Kidney epithelial cell (primary cell): ENCODE results near the gene RGMB. TPM values are rescaled to one million over a fixed set of nuclear protein-coding genes. Genes with fewer than 3 reads are reported as not detected.

ENCODE experiments used
- DNase-seq: peaks from one replicate; pipeline ENCODE4 v3.0.0-alpha.2; 2010; ENCODE audit warnings: low read depth
- H3K27me3 ChIP-seq: 2 replicates; pipeline ENCODE4 v1.6.0; 2011; ENCODE audit warnings: low read length; ENCODE audit not compliant: control insufficient read depth, insufficient read depth
- H3K36me3 ChIP-seq: 2 replicates; pipeline ENCODE4 v1.5.1; 2011; ENCODE audit warnings: low read length; ENCODE audit not compliant: control insufficient read depth, insufficient read depth
- H3K4me3 ChIP-seq: 2 replicates; pipeline ENCODE4 v1.5.1; 2011; ENCODE audit warnings: low read depth, mild to moderate bottlenecking, control low read depth, low read length
- total RNA-seq: library from RNA; depleted of rRNA; stranded (reverse); fragments of >200 nt; gene quantifications from 2 replicates; pipeline ENCODE4 v1.2.3, GENCODE V29; 2015
- TF ChIP-seq, protein P1 (sequence below): IDR thresholded peaks from 2 replicates; pipeline ENCODE4 v1.5.1; 2011; ENCODE audit warnings: mild to moderate bottlenecking, moderate library complexity, low read length, control low read depth, inconsistent platforms; ENCODE audit not compliant: insufficient read depth, poor library complexity, severe bottlenecking

RGMB gene
- total RNA-seq, 1 donor from 2014 or later: 21.6 TPM

DNA sequence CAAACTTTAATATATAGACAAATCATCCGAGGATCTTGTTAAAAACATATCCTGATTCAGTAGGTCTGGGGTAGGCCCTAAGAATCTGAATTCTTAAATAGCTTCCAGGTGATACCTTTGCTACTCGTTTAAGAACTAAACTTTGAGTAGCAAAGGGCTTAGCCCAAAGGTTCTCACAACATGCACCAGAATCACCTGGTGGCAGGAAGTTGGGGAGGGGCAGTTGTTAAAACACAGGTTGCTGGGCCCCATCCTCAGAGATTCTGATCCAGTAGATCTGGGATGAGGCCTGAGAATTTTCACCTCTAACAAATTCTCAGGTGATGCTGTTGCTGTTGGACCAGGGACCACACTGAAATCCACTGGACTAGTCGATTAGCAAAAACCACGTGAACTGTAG is 20.0 kb upstream of the RGMB start:
- no peaks in the 10 kb centered on the region for H3K27me3 ChIP-seq
- no peak overlapping the region for H3K4me3 ChIP-seq
- TF ChIP-seq, protein P1, sequence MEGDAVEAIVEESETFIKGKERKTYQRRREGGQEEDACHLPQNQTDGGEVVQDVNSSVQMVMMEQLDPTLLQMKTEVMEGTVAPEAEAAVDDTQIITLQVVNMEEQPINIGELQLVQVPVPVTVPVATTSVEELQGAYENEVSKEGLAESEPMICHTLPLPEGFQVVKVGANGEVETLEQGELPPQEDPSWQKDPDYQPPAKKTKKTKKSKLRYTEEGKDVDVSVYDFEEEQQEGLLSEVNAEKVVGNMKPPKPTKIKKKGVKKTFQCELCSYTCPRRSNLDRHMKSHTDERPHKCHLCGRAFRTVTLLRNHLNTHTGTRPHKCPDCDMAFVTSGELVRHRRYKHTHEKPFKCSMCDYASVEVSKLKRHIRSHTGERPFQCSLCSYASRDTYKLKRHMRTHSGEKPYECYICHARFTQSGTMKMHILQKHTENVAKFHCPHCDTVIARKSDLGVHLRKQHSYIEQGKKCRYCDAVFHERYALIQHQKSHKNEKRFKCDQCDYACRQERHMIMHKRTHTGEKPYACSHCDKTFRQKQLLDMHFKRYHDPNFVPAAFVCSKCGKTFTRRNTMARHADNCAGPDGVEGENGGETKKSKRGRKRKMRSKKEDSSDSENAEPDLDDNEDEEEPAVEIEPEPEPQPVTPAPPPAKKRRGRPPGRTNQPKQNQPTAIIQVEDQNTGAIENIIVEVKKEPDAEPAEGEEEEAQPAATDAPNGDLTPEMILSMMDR: no peak
- DNase-seq: no peak
- H3K36me3 ChIP-seq: no peaks in the 10 kb centered on the region

DNA sequence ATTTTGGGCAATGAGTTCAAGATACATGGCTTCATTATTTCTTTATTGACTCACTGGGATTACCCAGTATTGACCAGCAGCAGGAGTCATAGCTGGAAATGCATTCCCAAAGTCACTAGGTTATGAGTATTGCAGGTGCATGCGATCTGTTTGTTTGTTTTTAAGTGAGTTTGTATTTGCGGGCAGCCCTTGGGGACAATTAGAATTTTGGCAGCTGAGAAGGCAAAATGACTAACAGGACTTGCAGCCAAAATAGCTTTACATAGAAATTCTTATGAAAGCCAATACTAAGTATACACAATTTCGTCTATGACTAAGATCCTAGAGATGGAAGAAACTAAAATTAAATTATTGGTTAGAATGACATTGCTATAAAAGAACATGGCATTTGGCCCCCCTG is 18.1 kb upstream of the RGMB start:
- H3K36me3 ChIP-seq: no peaks in the 10 kb centered on the region
- DNase-seq: no peak
- no peaks in the 10 kb centered on the region for H3K27me3 ChIP-seq
- TF ChIP-seq, protein P1: no peak
- H3K4me3 ChIP-seq: no peak overlapping the region

DNA sequence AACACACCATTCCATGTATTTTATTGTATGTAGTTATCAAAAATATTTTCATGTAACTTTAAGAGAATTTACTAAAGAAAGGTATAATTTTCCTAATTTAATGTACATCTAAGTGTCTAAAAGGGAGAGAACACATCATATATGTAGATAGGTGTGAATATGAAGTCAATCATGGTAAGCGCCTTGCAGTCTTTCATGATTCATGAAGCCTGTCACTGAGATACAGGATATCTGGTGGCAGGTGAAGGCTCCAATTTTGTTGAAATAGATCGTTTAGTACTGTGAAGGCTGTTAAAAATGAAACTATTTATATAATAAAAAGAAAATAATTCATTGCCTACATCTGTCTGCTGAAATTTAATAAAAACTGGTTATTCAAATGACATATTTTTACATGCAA is 15.5 kb upstream of the RGMB start:
- no peak overlapping the region for H3K4me3 ChIP-seq
- no peaks in the 10 kb centered on the region for H3K27me3 ChIP-seq
- no peaks in the 10 kb centered on the region for H3K36me3 ChIP-seq
- no peak for DNase-seq
- TF ChIP-seq, protein P1: no peak

DNA sequence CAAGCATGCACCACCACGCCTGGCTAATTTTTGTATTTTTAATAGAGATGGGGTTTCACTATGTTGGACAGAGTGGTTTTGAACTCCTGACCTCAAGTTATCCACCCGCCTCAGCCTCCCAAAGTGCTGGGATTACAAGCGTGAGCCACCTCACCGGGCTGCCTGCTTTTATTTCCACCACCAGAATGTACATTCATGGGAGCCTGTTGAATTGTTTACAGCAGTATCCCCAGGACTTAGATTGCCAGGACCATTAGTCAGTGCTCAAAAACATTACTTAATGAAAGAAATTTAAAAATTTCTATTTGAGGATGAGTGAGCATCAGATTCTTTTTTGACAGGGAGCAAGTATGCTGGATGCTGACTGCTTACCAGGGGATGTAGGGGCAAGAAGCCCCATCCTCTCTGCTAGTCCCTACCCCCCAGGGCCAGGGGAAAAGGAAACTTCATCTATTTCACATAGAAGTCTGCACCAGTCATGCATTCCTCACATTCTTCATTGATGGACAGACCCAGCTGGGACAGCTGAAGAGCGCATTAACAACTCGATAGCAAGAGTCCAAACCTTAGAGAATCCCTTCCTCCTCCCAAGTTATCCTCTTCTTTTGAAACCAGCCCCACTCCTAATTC is 10.3 kb upstream of the RGMB start:
- TF ChIP-seq, protein P1: no peak
- Histone ChIP-seq H3K36me3 (no peaks in the 10 kb centered on the region), H3K4me3 (no peak overlapping the region), H3K27me3 (no peaks in the 10 kb centered on the region)
- no peak for DNase-seq

DNA sequence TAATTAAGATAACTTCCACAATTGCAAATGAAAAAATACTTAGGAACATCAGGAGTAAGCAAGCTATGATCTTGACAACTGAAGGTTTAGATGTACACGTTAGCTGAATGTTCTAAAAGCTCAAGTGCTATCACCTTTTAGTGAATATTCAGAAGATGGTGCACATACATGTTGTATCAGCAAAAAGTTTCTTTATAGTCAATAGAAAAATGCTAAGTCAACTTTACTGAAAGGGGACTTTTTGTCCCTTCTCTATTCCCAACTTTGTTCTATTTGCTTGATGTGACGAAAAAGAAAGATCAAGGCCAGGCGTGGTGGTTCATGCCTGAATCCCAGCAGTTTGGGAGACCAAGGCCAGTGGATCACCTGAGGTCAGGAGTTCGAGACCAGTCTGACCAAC is 7.6 kb upstream of the RGMB start:
- TF ChIP-seq, protein P1: no peak
- no peaks in the 10 kb centered on the region for H3K27me3 ChIP-seq
- H3K36me3 ChIP-seq: no peaks in the 10 kb centered on the region
- DNase-seq: no peak
- H3K4me3 ChIP-seq: no peak overlapping the region

DNA sequence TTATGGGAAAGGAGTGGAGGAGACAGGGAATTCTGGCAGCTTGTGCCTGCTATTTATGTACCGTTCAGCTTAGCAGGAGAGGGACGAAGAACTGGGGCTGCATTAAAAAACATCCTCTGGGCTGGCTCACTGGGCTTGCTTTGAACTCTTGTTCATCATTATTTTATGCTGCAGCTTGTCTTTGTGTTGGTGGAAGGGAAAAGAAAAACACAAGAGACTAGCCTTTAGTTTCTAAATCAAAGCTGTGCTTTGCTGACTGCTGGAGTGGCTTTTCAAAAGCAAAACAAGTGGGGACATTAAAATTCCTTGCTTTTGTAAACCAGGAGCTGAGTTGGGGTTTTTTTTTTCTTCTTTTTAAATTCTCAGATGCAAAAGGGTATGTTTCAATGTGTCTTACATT is 5.9 kb upstream of the RGMB start:
- Histone ChIP-seq H3K27me3 (no peaks in the 10 kb centered on the region), H3K4me3 (no peak overlapping the region), H3K36me3 (no peaks in the 10 kb centered on the region)
- no peak for DNase-seq
- TF ChIP-seq, protein P1: no peak
